HCT116 (cell line): Measurements from ENCODE around the gene CDR2L. TPM values are rescaled to one million over a fixed set of nuclear protein-coding genes. Genes with fewer than 3 reads are reported as not detected.

Source experiments
- ATAC-seq: fragments of 200-7000 bp; cut with Tn5 transposase; 2 replicates; pipeline ENCODE4 v1.9.1; 2020; ENCODE audit warnings: mild to moderate bottlenecking, moderate library complexity
- BruUV-seq: library from RNA; stranded (reverse); fragments of 400-500 nt; replicated peaks from 2 replicates; lab custom pipeline; 2021; lab: Mats Ljungman, UMichigan
- CTCF ChIA-PET: fragments of 300-600 bp; sonication (Branson Sonifier 250); formaldehyde crosslinking; loops from one replicate; lab custom pipeline; 2021; ENCODE audit warnings: antibody characterized with exemption; lab: Charles Lee
- POLR2A ChIA-PET: fragments of 300-600, 350-600 bp; sonication (Branson Sonifier 250); formaldehyde crosslinking; loops from one replicate; lab custom pipeline; 2021; ENCODE audit warnings: antibody characterized with exemption; lab: Charles Lee
- RAD21 ChIA-PET, 2 experiments: fragments of 300-600 bp; sonication (Branson Sonifier 250); formaldehyde crosslinking; loops; one replicate each; lab custom pipeline; 2023; ENCODE audit warnings: low total read pairs in 2 of 2; ENCODE audit not compliant: uncharacterized antibody in 2 of 2, unreplicated experiment in 2 of 2, low non-redundant PET in 1 of 2; lab: Charles Lee
- DNase-seq: peaks from one replicate; pipeline ENCODE4 v3.0.0-alpha.2; 2010; ENCODE audit warnings: low read depth, low spot score
- H2AFZ ChIP-seq: fragments of 200-600 bp; shearing (Covaris generic), sonication (generic); 2 replicates; pipeline ENCODE4 v1.6.1; 2017; ENCODE audit warnings: low read depth, mixed run types, mixed read lengths, antibody characterized with exemption, low read length; ENCODE audit not compliant: poor library complexity, severe bottlenecking
- H3K27ac ChIP-seq: 2 replicates; pipeline ENCODE4 v1.5.1; 2012; ENCODE audit warnings: low read depth, low read length
- H3K27me3 ChIP-seq: fragments of 200-600 bp; sonication (generic); 2 replicates; pipeline ENCODE4 v1.6.1; 2016; ENCODE audit warnings: mixed run types, low read length, mixed read lengths; ENCODE audit not compliant: insufficient read depth
- H3K36me3 ChIP-seq, 2 experiments: fragments of 200-500 bp in 1 of 2; fragments of 200-600 bp in 1 of 2; sonication (Bioruptor generic) in 1 of 2; sonication (generic) in 1 of 2; 2 replicates each; pipeline versions ENCODE4 v1.5.1 to v1.6.1; 2014 to 2016; ENCODE audit warnings: low read length in 2 of 2, inconsistent platforms in 1 of 2, mixed read lengths in 1 of 2, mixed run types in 1 of 2; ENCODE audit not compliant: insufficient read depth in 2 of 2, control insufficient read depth in 1 of 2
- H3K4me1 ChIP-seq, 2 experiments: fragments of 200-600 bp in 1 of 2; sonication (generic) in 1 of 2; 2 replicates each; pipeline versions ENCODE4 v1.5.1 to v1.6.1; 2012 to 2017; ENCODE audit warnings: low read length in 2 of 2, inconsistent platforms in 1 of 2, mild to moderate bottlenecking in 1 of 2, mixed read lengths in 1 of 2, mixed run types in 1 of 2, moderate library complexity in 1 of 2; ENCODE audit not compliant: insufficient read depth in 2 of 2, control insufficient read depth in 1 of 2
- H3K4me2 ChIP-seq: fragments of 200-600 bp; sonication (generic); 2 replicates; pipeline ENCODE4 v1.6.1; 2017; ENCODE audit warnings: mixed run types, low read length, mixed read lengths
- H3K4me3 ChIP-seq, 2 experiments: fragments of 200-600 bp in 1 of 2; sonication (generic) in 1 of 2; replicated peaks in 1 of 2; 2 replicates each; pipeline ENCODE4 v1.5.1; 2011 to 2016; ENCODE audit warnings: low read length in 2 of 2, control low read depth in 1 of 2, low read depth in 1 of 2, mild to moderate bottlenecking in 1 of 2, mixed read lengths in 1 of 2, mixed run types in 1 of 2
- H3K79me2 ChIP-seq: fragments of 200-600 bp; sonication (generic); 2 replicates; pipeline ENCODE4 v1.6.1; 2017; ENCODE audit warnings: mild to moderate bottlenecking, mixed run types, low read length, moderate library complexity, mixed read lengths; ENCODE audit not compliant: insufficient read depth
- H3K9ac ChIP-seq: fragments of 200-600 bp; sonication (generic); 2 replicates; pipeline ENCODE4 v1.6.1; 2016; ENCODE audit warnings: low read length, mixed read lengths
- H3K9me2 ChIP-seq: fragments of 200-600 bp; sonication (generic), shearing (Covaris generic); 2 replicates; pipeline ENCODE4 v1.6.1; 2017; ENCODE audit warnings: mixed run types, mild to moderate bottlenecking, moderate library complexity; ENCODE audit not compliant: insufficient read depth
- H3K9me3 ChIP-seq, 2 experiments: fragments of 200-500 bp in 1 of 2; fragments of 200-600 bp in 1 of 2; sonication (Bioruptor generic) in 1 of 2; sonication (generic) in 1 of 2; 2 replicates each; pipeline ENCODE4 v1.6.1; 2014 to 2017; ENCODE audit warnings: low read length in 2 of 2, mixed read lengths in 2 of 2, inconsistent platforms in 1 of 2, low read depth in 1 of 2, mild to moderate bottlenecking in 1 of 2, mixed run types in 1 of 2, moderate library complexity in 1 of 2; ENCODE audit not compliant: control insufficient read depth in 1 of 2, insufficient read depth in 1 of 2
- H4K20me1 ChIP-seq: fragments of 200-600 bp; sonication (generic), shearing (Covaris generic); 2 replicates; pipeline ENCODE4 v1.6.1; 2017; ENCODE audit warnings: mixed run types, mild to moderate bottlenecking, moderate library complexity; ENCODE audit not compliant: insufficient read depth
- CBX3 ChIP-seq: IDR thresholded peaks from 2 replicates; pipeline ENCODE4 v1.6.1; 2012; ENCODE audit warnings: low read depth
- EGR1 ChIP-seq: IDR thresholded peaks from 2 replicates; pipeline ENCODE4 v1.6.1; 2012; ENCODE audit warnings: low read depth
- EZH2phosphoT487 ChIP-seq: fragments of 200-600 bp; IDR thresholded peaks from 2 replicates; pipeline ENCODE4 v1.6.1; 2018; ENCODE audit warnings: antibody characterized with exemption, borderline replicate concordance
- FOSL1 ChIP-seq: IDR thresholded peaks from 2 replicates; pipeline ENCODE4 v1.6.1; 2012; ENCODE audit warnings: low read depth
- JUND ChIP-seq: IDR thresholded peaks from 2 replicates; pipeline ENCODE4 v1.6.1; 2012
- POLR2A ChIP-seq: IDR thresholded peaks from 2 replicates; pipeline ENCODE4 v1.7.0; 2011; ENCODE audit warnings: borderline replicate concordance; ENCODE audit not compliant: insufficient read depth, insufficient read length; ENCODE audit errors: extremely low read depth
- POLR2AphosphoS5 ChIP-seq: IDR thresholded peaks from 2 replicates; pipeline ENCODE4 v1.6.1; 2011; ENCODE audit warnings: mild to moderate bottlenecking, low read depth, low read length, moderate library complexity
- RAD21 ChIP-seq: IDR thresholded peaks from 2 replicates; pipeline ENCODE4 v1.6.1; 2012; ENCODE audit warnings: low read depth, mild to moderate bottlenecking
- SIN3A ChIP-seq: IDR thresholded peaks from 2 replicates; pipeline ENCODE4 v1.6.1; 2012; ENCODE audit warnings: low read depth
- SP1 ChIP-seq: IDR thresholded peaks from 2 replicates; pipeline ENCODE4 v1.6.1; 2012; ENCODE audit warnings: low read depth
- SRF ChIP-seq: IDR thresholded peaks from 2 replicates; pipeline ENCODE4 v1.6.1; 2012; ENCODE audit warnings: low read depth
- ZNF274 ChIP-seq: fragments of 200-500 bp; sonication (Bioruptor generic); IDR thresholded peaks from 2 replicates; pipeline ENCODE4 v1.6.1; 2014; ENCODE audit warnings: mild to moderate bottlenecking, low read depth, low read length, inconsistent platforms
- intact Hi-C: fragments of 100-400 bp; cut with micrococcal nuclease; formaldehyde crosslinking; loops from 2 replicates; pipeline ENCODE4 v1.10.0; 2022
- total RNA-seq: library from RNA; stranded (reverse); gene quantifications from one replicate; pipeline ENCODE4 v1.2.1, GENCODE V29; 2021; ENCODE audit not compliant: unreplicated experiment
- TF ChIP-seq, protein P1 (sequence below): IDR thresholded peaks from 2 replicates; pipeline ENCODE4 v1.6.1; 2012; ENCODE audit warnings: low read depth
- TF ChIP-seq, protein P2 (sequence below): IDR thresholded peaks from 2 replicates; pipeline ENCODE4 v1.6.1; 2012
- TF ChIP-seq, protein P3 (sequence below): IDR thresholded peaks from 2 replicates; pipeline ENCODE4 v1.6.1; 2011; ENCODE audit warnings: mild to moderate bottlenecking, low read length, moderate library complexity; ENCODE audit not compliant: insufficient replicate concordance; ENCODE audit errors: extremely low read depth

CDR2L gene
- total RNA-seq, 1 experiment from 2014 or later = 26.5 TPM

- TF ChIP-seq, protein P1, sequence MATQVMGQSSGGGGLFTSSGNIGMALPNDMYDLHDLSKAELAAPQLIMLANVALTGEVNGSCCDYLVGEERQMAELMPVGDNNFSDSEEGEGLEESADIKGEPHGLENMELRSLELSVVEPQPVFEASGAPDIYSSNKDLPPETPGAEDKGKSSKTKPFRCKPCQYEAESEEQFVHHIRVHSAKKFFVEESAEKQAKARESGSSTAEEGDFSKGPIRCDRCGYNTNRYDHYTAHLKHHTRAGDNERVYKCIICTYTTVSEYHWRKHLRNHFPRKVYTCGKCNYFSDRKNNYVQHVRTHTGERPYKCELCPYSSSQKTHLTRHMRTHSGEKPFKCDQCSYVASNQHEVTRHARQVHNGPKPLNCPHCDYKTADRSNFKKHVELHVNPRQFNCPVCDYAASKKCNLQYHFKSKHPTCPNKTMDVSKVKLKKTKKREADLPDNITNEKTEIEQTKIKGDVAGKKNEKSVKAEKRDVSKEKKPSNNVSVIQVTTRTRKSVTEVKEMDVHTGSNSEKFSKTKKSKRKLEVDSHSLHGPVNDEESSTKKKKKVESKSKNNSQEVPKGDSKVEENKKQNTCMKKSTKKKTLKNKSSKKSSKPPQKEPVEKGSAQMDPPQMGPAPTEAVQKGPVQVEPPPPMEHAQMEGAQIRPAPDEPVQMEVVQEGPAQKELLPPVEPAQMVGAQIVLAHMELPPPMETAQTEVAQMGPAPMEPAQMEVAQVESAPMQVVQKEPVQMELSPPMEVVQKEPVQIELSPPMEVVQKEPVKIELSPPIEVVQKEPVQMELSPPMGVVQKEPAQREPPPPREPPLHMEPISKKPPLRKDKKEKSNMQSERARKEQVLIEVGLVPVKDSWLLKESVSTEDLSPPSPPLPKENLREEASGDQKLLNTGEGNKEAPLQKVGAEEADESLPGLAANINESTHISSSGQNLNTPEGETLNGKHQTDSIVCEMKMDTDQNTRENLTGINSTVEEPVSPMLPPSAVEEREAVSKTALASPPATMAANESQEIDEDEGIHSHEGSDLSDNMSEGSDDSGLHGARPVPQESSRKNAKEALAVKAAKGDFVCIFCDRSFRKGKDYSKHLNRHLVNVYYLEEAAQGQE = no peak
- TF ChIP-seq SP1 (no peak), SRF (no peak), POLR2A (no peak), CBX3 (no peak)
- TF ChIP-seq, protein P2, sequence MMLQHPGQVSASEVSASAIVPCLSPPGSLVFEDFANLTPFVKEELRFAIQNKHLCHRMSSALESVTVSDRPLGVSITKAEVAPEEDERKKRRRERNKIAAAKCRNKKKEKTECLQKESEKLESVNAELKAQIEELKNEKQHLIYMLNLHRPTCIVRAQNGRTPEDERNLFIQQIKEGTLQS = no peak
Measured at GRCh38 chr17:74992223-74992622, 4.8 kb downstream of the CDR2L start (continued).

GRCh38 chr17:74994440-74994839, 7.0 kb downstream of the CDR2L start:
- Histone ChIP-seq H3K79me2 (peaks cover 20% of the 10 kb centered on the region; the same call in 1 of the 2 replicates), H3K4me2 (no peak overlapping the region), H3K27ac (no peak overlapping the region), H3K9me2 (no peaks in the 10 kb centered on the region), H3K27me3 (no peaks in the 10 kb centered on the region), H3K9ac (no peak overlapping the region), H2AFZ (no peak overlapping the region), H3K36me3 (peaks cover 2 to 3% of the 10 kb centered on the region in 2 experiments; a peak in 1 of 4 replicates), H3K9me3 (no peaks in the 10 kb centered on the region), H3K4me3 (no peak overlapping the region), H3K4me1 (peaks cover 29 to 41% of the 10 kb centered on the region in 2 experiments), H4K20me1 (no peaks in the 10 kb centered on the region)
- BruUV-seq = no TSS peak
- CTCF ChIA-PET = interaction anchor here (1.6 to 4.0 kb wide), 2 partner anchors 18 to 33 kb away, joined by 6 to 16 read pairs; partner anchors contain the start of gene MRPL58
- intact Hi-C loops = no loop called here
- RAD21 ChIA-PET = no interaction called here
- DNase-seq (no peak), ATAC-seq (no peak)
- POLR2A ChIA-PET = no interaction called here
- TF ChIP-seq SIN3A (no peak), EGR1 (no peak), EZH2phosphoT487 (no peak), JUND (no peak), CBX3 (no peak), ZNF274 (no peak), RAD21 (no peak), SRF (no peak), POLR2A (no peak), POLR2AphosphoS5 (no peak), FOSL1 (no peak)
- TF ChIP-seq, protein P3, sequence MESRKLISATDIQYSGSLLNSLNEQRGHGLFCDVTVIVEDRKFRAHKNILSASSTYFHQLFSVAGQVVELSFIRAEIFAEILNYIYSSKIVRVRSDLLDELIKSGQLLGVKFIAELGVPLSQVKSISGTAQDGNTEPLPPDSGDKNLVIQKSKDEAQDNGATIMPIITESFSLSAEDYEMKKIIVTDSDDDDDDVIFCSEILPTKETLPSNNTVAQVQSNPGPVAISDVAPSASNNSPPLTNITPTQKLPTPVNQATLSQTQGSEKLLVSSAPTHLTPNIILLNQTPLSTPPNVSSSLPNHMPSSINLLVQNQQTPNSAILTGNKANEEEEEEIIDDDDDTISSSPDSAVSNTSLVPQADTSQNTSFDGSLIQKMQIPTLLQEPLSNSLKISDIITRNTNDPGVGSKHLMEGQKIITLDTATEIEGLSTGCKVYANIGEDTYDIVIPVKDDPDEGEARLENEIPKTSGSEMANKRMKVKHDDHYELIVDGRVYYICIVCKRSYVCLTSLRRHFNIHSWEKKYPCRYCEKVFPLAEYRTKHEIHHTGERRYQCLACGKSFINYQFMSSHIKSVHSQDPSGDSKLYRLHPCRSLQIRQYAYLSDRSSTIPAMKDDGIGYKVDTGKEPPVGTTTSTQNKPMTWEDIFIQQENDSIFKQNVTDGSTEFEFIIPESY = no peak
- TF ChIP-seq, protein P1 = no peak
- TF ChIP-seq, protein P2 = no peak
